ENCODE data around the gene SYCE1. TPM values are rescaled to one million over a fixed set of nuclear protein-coding genes. Genes with fewer than 3 reads are reported as not detected.

The SYCE1 gene
- total RNA-seq, 1 experiment from 2014 or later, result not detected

GRCh38 chr10:133526957-133527588 lies 38.3 kb downstream of the SYCE1 start, which contains the start of gene CYP2E1:
TSS of gene CYP2E1 (plus strand) at chr10:133527363. CDS start at chr10:133527396, 33 bp downstream.
- no peaks in the 10 kb centered on the region for H3K36me3 ChIP-seq (ENCODE audit: control insufficient read depth, insufficient read depth, low read length)
- H3K27ac ChIP-seq (ENCODE audit: low read length), result no peak within 1 kb of the TSS
- ChIA-PET CTCF (no interaction called here), POLR2A (no interaction called here)
- in situ Hi-C loops (cut with HindIII; ENCODE audit: low pct_unique_long_range_greater_than_20kb, low sequenced_read_pairs) (no loop called here), intact Hi-C loops (cut with micrococcal nuclease; ENCODE audit: unreplicated experiment) (no loop called here)
- ATAC-seq, result no peak
- peak within 1 kb of the TSS; percentile 19 to 30; a peak in 3 of 4 replicates for H3K4me3 ChIP-seq (ENCODE audit: low read depth in 2 of 2, low read length in 2 of 2)
- TF ChIP-seq REST (IDR thresholded peaks at IDR 0.05; ENCODE audit: insufficient read depth in 1 of 2, low read depth in 2 of 2, low read length in 1 of 2) (no peak), TCF7L2 (IDR thresholded peaks at IDR 0.05; ENCODE audit: low read depth, low read length) (no peak), CTCF (IDR thresholded peaks at IDR 0.05) (no peak), POLR2AphosphoS5 (IDR thresholded peaks at IDR 0.05; ENCODE audit: low read depth, low read length) (no peak), SIN3A (IDR thresholded peaks at IDR 0.05; ENCODE audit: borderline replicate concordance, insufficient read depth, low read depth, low read length) (no peak)
- BruUV-seq (replicated peaks), result no TSS peak
- no peak for DNase-seq (ENCODE audit: low read depth, low spot score)
- H3K4me1 ChIP-seq (ENCODE audit: control insufficient read depth, insufficient read depth, low read length), result no peaks in the 10 kb centered on the region
- H3K9me3 ChIP-seq (ENCODE audit: control insufficient read depth, insufficient read depth, low read depth, low read length), result peaks cover 7% of the 10 kb centered on the region; the same call in 1 of the 2 replicates
- H3K27me3 ChIP-seq (ENCODE audit: control insufficient read depth, insufficient read depth, low read length), result peaks cover 7% of the 10 kb centered on the region; the same call in 1 of the 2 replicates

GRCh38 chr10:133525444-133525843 lies 39.9 kb downstream of the SYCE1 start:
- ChIA-PET POLR2A (no interaction called here), CTCF (no interaction called here)
- no TSS peak for BruUV-seq (replicated peaks)
- Histone ChIP-seq H3K4me1 (ENCODE audit: control insufficient read depth, insufficient read depth, low read length) (peaks cover 5% of the 10 kb centered on the region; the same call in 1 of the 2 replicates), H3K27me3 (ENCODE audit: control insufficient read depth, insufficient read depth, low read length) (peaks cover 9% of the 10 kb centered on the region; the same call in 1 of the 2 replicates), H3K9me3 (ENCODE audit: control insufficient read depth, insufficient read depth, low read depth, low read length) (peaks cover 7% of the 10 kb centered on the region; the same call in 1 of the 2 replicates), H3K27ac (ENCODE audit: low read length) (no peak overlapping the region), H3K36me3 (ENCODE audit: control insufficient read depth, insufficient read depth, low read length) (no peaks in the 10 kb centered on the region), H3K4me3 (ENCODE audit: low read depth in 2 of 2, low read length in 2 of 2) (no peak overlapping the region)
- intact Hi-C loops (cut with micrococcal nuclease; ENCODE audit: unreplicated experiment) (no loop called here), in situ Hi-C loops (cut with HindIII; ENCODE audit: low pct_unique_long_range_greater_than_20kb, low sequenced_read_pairs) (no loop called here)
- ATAC-seq (no peak), DNase-seq (ENCODE audit: low read depth, low spot score) (no peak)
- TF ChIP-seq REST (IDR thresholded peaks at IDR 0.05; ENCODE audit: insufficient read depth in 1 of 2, low read depth in 2 of 2, low read length in 1 of 2) (no peak), SIN3A (IDR thresholded peaks at IDR 0.05; ENCODE audit: borderline replicate concordance, insufficient read depth, low read depth, low read length) (no peak), TCF7L2 (IDR thresholded peaks at IDR 0.05; ENCODE audit: low read depth, low read length) (no peak), POLR2AphosphoS5 (IDR thresholded peaks at IDR 0.05; ENCODE audit: low read depth, low read length) (no peak), CTCF (IDR thresholded peaks at IDR 0.05) (no peak)

Measured in Panc1 (cell line).